ENCODE measurements around the gene MARCHF3.
A peak's percentile ranks its signal among the peaks of the same experiment; 100 is the strongest.

The MARCHF3 gene, protein sequence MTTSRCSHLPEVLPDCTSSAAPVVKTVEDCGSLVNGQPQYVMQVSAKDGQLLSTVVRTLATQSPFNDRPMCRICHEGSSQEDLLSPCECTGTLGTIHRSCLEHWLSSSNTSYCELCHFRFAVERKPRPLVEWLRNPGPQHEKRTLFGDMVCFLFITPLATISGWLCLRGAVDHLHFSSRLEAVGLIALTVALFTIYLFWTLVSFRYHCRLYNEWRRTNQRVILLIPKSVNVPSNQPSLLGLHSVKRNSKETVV

DNA sequence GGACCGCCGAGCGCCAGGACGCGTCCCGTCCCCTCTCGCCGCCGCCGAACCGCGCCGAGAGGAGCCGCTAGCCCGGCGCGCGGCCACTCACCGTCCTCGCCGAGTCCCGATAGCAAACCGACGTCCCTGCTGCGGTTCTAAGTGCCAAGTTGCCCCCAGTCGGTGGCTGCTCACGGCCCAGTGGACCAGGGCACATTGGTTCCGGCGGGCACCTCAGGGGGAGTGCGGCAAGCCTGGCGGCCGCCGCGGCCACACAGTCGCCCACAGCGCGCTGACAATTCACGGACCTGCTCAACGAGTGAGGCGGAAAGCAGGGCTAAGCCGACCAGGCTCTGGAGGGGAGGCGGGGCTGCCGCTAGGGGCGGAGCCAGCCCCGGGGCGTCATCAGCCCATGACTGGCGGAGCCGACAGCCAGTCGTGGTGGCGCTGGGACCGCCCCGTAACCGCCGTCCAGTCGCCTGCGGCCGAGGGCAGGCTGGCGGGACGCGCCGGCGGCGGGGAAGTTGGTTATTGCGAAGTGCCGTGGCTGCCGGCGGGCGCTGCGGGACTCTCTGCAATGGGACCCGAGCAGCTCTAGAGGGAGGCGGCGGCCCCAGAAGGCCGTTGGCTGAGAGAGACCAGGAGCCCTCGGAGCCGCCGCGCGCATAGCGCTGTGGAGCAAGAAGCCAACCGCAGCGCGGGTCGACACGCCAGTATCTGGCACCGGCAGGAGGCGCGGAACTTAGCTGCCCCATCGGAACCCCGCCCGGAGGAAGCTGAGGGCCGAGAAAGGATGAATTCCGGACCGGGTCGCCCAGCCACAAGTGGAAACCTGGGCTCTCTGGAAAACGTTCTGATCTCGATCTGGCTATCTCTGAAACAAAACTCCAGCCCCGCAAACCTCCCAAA lies at the start of gene MARCHF3:
Gene MARCHF3 (minus strand): TSS at position 300 of the 888 bp plus-strand sequence. CDS start 112,387 bp downstream, outside the sequence.
- peak within 1 kb of the TSS; percentile 63 for H3K4me3 ChIP-seq (ENCODE audit: low read length)
- TF ChIP-seq, protein P1, sequence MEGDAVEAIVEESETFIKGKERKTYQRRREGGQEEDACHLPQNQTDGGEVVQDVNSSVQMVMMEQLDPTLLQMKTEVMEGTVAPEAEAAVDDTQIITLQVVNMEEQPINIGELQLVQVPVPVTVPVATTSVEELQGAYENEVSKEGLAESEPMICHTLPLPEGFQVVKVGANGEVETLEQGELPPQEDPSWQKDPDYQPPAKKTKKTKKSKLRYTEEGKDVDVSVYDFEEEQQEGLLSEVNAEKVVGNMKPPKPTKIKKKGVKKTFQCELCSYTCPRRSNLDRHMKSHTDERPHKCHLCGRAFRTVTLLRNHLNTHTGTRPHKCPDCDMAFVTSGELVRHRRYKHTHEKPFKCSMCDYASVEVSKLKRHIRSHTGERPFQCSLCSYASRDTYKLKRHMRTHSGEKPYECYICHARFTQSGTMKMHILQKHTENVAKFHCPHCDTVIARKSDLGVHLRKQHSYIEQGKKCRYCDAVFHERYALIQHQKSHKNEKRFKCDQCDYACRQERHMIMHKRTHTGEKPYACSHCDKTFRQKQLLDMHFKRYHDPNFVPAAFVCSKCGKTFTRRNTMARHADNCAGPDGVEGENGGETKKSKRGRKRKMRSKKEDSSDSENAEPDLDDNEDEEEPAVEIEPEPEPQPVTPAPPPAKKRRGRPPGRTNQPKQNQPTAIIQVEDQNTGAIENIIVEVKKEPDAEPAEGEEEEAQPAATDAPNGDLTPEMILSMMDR (IDR thresholded peaks at IDR 0.05; ENCODE audit: insufficient read depth, low read depth, low read length, missing control alignments) = peak; percentile 17
- peak; percentile 98 for DNase-seq (ENCODE audit: low read depth)

DNA sequence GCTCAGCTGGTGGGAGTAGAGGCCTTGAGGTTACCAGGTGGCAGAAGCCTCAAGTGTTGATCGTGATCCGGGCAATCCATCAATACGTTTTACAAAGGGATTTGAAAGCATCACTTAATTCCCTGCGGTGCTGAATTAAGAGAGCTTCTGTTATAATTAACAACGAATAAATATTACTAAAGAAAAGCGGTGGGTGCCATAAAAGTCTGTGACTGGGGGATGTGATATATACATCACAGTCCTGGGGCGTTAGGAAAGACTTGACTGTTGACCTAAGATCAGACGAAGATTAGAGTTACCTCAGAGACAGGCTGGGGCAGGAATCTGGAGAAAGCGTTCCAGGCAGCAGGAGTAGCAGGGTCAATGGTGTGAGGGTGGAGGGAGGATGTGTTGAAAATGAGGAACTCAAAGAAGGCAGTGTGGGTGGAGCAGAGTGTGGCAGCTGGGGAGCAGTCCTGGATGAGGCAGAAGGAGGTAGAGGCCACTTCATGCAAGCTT lies 49.7 kb upstream of the MARCHF3 start:
- TF ChIP-seq, protein P1 (IDR thresholded peaks at IDR 0.05; ENCODE audit: insufficient read depth, low read depth, low read length, missing control alignments) = no peak
- peak; percentile 86 for DNase-seq (ENCODE audit: low read depth)
- H3K4me3 ChIP-seq (ENCODE audit: low read length) = no peak overlapping the region

DNA sequence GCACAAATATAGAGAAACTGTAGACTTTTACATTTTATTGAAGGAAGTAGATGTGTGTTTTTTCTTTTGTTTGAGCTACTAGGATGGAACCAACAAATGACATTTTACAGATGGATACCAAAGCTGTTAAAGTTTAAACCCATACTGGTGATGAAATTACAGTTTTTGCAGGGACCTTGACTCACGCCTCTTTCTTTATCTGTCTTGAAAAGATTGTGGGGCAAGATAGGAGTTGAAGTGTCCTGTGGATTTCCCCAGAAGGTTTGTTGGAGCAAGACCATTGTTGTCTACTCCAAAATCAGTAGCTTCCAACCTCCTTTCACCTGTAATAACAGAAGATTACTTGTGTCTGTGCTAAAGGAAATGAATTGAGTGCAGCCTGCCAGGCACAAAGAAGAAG lies 47.0 kb upstream of the MARCHF3 start:
- no peak for DNase-seq (ENCODE audit: low read depth)
- H3K4me3 ChIP-seq (ENCODE audit: low read length) = no peak overlapping the region
- TF ChIP-seq, protein P1 (IDR thresholded peaks at IDR 0.05; ENCODE audit: insufficient read depth, low read depth, low read length, missing control alignments) = no peak

DNA sequence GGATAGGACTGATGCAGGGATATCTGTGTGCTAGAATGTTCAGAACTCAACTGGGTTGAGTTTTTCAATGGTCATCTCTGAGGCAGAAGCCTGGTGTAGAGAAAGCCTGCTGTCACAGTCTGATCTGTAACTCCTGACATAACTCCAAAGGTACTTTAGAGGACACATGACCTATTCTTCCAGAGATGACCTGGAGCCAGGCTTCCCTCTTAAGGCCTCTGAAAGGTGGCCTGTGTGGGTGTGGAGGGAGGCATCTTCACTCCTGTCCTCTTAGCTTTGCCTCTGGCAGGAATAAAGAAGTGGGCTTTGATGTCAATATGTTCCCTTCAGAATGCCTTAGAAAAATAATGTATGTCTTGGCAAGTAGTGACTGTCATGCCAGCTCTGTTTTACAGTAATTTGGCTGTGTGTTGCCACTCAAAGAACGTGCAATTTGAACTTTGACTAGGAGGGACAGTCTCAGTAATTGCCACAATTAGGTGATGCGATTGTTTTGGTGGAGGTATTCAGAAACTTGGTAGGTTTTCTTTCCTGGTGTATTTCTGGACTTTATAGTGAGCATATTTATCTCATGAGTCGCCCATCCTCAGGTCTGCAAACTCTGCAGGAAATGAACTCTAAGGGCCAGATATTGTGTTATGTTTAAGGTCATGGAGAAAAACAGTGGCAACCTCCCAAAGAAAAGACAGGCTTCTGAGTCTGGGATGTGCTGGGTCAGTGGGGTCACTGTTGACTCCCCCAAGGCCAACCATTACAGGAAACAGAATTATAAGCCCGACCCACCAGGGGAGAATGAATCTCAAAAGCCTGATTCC lies 46.2 kb upstream of the MARCHF3 start:
- TF ChIP-seq, protein P1 (IDR thresholded peaks at IDR 0.05; ENCODE audit: insufficient read depth, low read depth, low read length, missing control alignments) = no peak
- no peak overlapping the region for H3K4me3 ChIP-seq (ENCODE audit: low read length)
- peak; percentile 29 for DNase-seq (ENCODE audit: low read depth)

DNA sequence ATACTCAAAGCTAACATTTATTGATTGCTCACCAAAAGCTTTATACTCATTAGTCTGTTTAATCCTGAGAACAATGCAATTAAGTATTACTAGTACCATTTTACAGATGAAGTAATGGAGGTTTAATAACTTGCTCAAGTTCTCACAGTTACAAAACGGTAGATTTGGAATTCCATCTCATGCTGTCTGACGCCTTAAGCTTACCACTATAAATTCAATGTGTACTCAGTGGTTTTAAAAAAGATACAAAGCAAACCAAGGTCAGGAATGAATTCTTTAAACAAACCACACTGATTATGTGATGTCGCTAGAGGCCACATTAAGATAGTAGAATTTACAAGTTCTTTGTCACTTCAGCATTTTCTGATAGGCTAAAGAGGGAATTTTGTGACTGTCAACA lies 44.1 kb upstream of the MARCHF3 start:
- no peak overlapping the region for H3K4me3 ChIP-seq (ENCODE audit: low read length)
- TF ChIP-seq, protein P1 (IDR thresholded peaks at IDR 0.05; ENCODE audit: insufficient read depth, low read depth, low read length, missing control alignments) = no peak
- DNase-seq (ENCODE audit: low read depth) = no peak
